ENCODE measurements around the gene ZNF516. TPM values are rescaled to one million over a fixed set of nuclear protein-coding genes. Genes with fewer than 3 reads are reported as not detected.

Gene ZNF516
- total and polyA plus RNA-seq, 10 of the 15 experiments (the other 5 are each of a cell fraction or from before 2014, with no cell fraction given) = 2.0 to 32.0 (median 8.3) TPM

- no peak for TF ChIP-seq YY1 (IDR thresholded peaks at IDR 0.05; ENCODE audit: low read depth, low read length)
Observed at GRCh38 chr18:76532875-76533274, 37.8 kb upstream of the ZNF516 start (continued).

GRCh38 chr18:76530846-76531245 lies 35.8 kb upstream of the ZNF516 start:
- BruUV-seq (replicated peaks) = no TSS peak

More at GRCh38 chr18:76530846-76531245, 35.8 kb upstream of the ZNF516 start:
- DNase-seq (ENCODE audit: low read depth, low spot score) (no peak), ATAC-seq (no peak), FAIRE-seq (no peak)
- Histone ChIP-seq H4K20me1 (ENCODE audit: control insufficient read depth, insufficient read depth) (no peaks in the 10 kb centered on the region), H3K9me3 (replicated peaks; ENCODE audit: control insufficient read depth, insufficient read depth, low read length) (no peaks in the 10 kb centered on the region; the same call in 2 of the 3 replicates), H3K4me1 (ENCODE audit: control insufficient read depth, insufficient read depth, low read length) (peaks cover 6% of the 10 kb centered on the region; the same call in 1 of the 2 replicates), H3K36me3 (ENCODE audit: control insufficient read depth in 2 of 2, insufficient read depth in 2 of 2, low read length in 1 of 2) (no peaks in the 10 kb centered on the region), H3K4me2 (ENCODE audit: control insufficient read depth, insufficient read depth) (no peak overlapping the region), H3K4me3 (no peak overlapping the region), H3K9ac (ENCODE audit: control insufficient read depth, insufficient read depth, low read length) (no peak overlapping the region), H2AFZ (ENCODE audit: control insufficient read depth, low read depth, low read length) (no peak overlapping the region), H3K27ac (ENCODE audit: control insufficient read depth, insufficient read depth) (no peak overlapping the region), H3K79me2 (ENCODE audit: control insufficient read depth, insufficient read depth, low read length) (no peaks in the 10 kb centered on the region; the same call in 1 of the 2 replicates), H3K27me3 (replicated peaks in 1 of 2; ENCODE audit: control insufficient read depth in 2 of 2, insufficient read depth in 2 of 2, low read length in 1 of 2) (no peaks in the 10 kb centered on the region)
- TF ChIP-seq FOS (IDR thresholded peaks at IDR 0.05; ENCODE audit: borderline replicate concordance, extremely low read depth, insufficient read length) (no peak), E4F1 (IDR thresholded peaks at IDR 0.05; ENCODE audit: borderline replicate concordance, partially characterized antibody) (no peak), MEF2B (IDR thresholded peaks at IDR 0.05; ENCODE audit: partially characterized antibody, poor library complexity, severe bottlenecking) (peak; percentile 65), POU2F2 (IDR thresholded peaks at IDR 0.05; ENCODE audit: borderline replicate concordance, low read depth, low read length) (no peak), CREM (IDR thresholded peaks at IDR 0.05; ENCODE audit: low read depth) (no peak)
- 69% methylated on average over 9 of the region's 9 CpGs for WGBS (ENCODE audit: insufficient coverage, insufficient replicate concordance, low lambda C conversion rate, missing lambda C conversion rate)
- RAD21 ChIA-PET (ENCODE audit: unreplicated experiment) = no interaction called here
- in situ Hi-C loops (cut with MboI) (no loop called here), intact Hi-C loops (cut with micrococcal nuclease; ENCODE audit: unreplicated experiment) (no loop called here)
- CTCF ChIA-PET = no interaction called here
- POLR2A ChIA-PET = no interaction called here
- SMC1A ChIA-PET (ENCODE audit: uncharacterized antibody, unreplicated experiment) = no interaction called here

Data from GM12878 (cell line).